Activated naive CD4-positive, alpha-beta T cell treated with anti-CD3 and anti-CD28 coated beads, Interleukin-2, amount 50 U/mL, for 16 hours (primary cell): ENCODE data around the gene P4HB.

Experiments used
- DNase-seq: peaks from one replicate; pipeline ENCODE4 v3.0.0-alpha.2; 2020

The P4HB gene

DNA sequence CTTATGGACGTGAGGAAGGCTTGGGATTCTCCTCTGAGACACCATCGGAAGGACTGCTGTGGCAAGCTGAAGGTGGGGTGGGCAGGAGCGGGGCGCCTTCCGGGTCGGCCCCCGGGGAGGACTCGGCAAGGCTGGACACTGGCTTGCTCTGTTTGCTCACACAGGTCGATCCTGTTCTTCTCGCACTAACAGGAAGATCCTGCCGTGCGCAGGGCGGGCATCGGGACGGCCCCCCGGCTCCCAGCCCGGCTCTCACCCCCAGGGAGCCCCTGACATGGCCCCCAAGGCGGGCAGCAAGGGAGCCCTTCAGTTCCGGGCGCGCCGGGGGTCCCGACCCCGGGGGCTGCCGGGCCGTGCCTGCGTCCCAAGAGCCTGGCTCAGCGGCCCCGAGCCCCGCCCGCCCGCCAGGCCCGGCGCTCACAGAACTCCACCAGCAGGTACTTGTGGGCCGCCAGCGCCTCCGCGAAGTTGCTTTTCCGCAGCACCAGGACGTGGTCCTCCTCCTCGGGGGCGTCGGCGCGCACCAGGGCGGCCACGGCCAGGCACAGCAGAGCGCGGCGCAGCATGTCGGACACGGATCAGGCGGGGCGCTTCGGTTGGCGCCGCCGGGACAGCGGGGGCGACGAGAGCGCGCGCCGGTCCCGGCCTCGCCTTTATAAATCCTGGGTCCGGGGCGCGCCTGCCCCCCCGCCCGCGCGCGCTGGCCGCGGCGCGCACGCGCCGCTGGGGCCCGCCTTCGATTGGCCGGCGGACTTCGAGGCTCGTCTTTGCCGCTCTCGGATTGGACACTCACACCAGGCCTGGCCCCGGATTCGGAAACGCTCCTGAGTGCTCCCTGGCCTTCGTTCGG, at the start of gene P4HB:
Gene P4HB, minus strand, starts transcription at position 630 of the 850 bp plus-strand sequence. Its CDS starts 64 bp downstream, at position 566.
- DNase-seq: no peak

DNA sequence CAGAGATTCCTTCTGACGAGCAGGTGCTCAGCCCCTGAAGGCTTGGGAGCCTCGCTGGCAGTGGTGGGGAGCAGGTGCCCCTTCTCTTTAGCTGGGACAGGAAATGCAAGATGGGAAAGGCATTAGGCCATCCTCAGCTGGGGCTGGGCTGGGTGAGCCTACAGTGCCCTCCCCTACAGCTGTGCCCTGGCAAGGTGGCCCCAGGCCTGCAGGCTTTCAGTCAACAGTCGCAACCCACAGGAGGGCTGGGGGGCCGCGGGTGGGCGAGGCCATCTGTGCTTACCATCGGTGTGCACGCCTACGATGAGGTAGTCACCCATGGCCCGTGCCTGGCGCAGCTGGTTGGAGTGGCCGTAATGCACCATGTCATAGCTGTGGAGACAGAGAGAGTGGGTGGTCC, 48.9 kb upstream of the P4HB start:
- no peak for DNase-seq

GRCh38 chr17:81908793-81909192, 48.5 kb upstream of the P4HB start:
- no peak for DNase-seq

DNA sequence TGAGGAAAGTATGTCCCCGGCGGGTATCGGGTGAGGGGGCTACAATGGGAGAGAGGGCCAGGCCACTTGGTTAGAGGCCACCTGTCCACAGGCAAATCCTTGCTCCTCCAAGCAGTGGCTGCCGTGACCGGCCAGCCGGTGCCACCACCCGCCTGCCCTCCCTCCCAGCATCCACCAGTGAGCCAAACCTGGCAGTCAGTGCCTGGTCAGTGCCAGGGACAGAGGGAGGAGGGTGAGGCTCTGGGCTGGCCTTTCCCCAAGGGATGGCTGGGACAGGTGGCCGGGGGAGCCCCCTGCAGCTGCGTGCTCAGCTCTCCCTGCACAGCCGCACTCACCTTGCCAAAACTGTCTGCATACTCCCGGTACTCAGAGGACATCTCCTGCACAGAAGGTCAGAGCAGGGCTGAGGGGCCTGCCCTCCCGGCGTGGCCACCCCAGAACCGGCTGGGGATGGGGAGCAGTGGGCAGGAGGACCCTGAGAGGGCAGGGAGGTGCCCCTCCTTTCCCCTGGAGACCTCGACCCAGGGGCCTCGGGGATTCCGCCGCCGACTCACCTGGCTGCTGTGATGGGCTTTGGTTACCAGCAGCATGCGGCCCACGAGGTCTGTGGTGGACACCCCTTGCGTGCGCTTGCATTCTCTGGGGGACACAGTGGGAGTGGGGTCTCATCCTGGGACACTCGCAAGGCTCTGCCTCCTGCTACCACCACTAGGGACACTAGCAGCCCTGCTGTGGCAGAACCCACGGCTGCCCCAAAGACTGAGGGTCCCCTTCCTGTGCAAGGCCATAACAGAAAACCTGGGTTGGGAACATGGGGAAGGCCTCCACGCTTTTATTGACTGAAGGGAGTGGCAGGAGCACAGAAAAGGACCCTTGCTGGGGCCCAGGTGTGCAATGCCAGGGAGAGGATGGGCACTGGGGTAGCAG, 47.1 kb upstream of the P4HB start:
- DNase-seq: no peak

DNA sequence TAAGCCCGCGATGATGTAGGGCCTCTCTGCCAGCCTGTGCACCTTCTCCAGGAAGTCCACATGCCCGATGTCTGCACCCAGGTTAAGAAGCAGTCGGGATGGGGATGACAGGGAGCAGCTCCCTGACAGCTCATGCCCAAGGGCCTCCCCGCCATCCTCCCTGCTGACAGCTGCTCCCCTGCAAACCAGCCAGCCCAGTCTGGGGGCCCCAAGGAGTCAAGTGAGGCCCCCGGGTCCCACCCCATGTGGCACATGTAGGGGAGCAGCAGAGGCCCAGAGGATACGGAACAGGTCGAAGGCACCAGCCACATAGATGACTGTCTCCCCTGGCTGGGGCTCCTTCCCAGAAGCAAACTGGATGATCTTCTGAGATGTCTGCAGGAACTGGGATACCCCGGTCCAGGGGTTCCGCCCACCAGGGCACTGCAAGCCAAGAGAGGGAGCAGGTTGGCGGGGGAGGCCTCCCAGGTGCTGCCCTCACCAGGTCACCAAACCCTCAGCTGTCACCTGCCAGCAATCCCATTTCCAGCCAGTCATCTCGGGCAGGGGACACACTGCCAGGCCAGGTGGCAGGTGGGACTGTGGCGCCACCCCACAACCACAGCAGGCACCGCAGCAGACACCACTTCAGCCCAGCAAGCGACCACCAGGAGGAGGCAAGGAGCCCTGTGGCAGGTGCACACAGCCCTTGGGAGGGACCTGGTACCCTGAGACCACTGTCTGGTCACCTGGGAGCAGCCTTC, 46.3 kb upstream of the P4HB start:
- DNase-seq: no peak

GRCh38 chr17:81905993-81906392, 45.7 kb upstream of the P4HB start:
- no peak for DNase-seq

GRCh38 chr17:81905424-81905875, 45.1 kb upstream of the P4HB start:
- no peak for DNase-seq

GRCh38 chr17:81904600-81905423, 44.5 kb upstream of the P4HB start:
- DNase-seq: no peak

DNA sequence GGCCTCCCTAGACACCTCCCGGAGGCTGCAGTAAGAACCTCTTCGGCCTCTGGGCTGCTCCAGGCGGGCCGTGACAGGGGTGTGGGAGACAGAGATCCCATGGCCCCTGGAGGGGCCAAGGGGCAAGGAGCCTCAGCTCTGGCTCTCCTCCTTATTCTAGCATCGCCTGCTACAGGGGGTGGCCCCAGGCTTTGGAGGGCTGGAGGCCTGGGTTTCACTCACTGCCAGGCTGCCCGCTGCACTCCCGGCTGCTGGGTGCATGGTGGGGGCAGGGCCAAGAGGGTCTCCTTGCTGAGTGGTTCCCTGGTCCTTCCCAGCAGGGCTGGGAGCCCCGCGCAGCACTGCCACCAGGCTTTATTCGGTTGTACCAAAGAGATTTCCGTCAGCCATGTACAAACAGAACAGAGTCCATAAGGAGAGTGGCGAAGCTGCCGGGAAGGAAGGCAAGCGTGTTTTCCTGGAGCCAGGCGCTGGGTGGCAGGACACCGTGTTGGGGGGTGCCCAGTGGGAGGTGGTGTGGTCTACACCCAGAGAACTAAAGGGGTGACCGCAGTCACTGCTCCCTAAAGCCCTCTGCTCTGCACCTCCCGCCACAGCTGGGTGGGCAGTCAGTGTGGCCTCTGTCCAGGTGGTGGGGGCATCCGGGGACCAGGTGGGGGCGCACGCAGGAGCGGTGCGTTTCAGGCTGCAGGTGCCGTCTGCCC, 43.7 kb upstream of the P4HB start:
- DNase-seq: no peak

- DNase-seq: no peak
Measured at GRCh38 chr17:81903415-81903831, 43.1 kb upstream of the P4HB start.

DNA sequence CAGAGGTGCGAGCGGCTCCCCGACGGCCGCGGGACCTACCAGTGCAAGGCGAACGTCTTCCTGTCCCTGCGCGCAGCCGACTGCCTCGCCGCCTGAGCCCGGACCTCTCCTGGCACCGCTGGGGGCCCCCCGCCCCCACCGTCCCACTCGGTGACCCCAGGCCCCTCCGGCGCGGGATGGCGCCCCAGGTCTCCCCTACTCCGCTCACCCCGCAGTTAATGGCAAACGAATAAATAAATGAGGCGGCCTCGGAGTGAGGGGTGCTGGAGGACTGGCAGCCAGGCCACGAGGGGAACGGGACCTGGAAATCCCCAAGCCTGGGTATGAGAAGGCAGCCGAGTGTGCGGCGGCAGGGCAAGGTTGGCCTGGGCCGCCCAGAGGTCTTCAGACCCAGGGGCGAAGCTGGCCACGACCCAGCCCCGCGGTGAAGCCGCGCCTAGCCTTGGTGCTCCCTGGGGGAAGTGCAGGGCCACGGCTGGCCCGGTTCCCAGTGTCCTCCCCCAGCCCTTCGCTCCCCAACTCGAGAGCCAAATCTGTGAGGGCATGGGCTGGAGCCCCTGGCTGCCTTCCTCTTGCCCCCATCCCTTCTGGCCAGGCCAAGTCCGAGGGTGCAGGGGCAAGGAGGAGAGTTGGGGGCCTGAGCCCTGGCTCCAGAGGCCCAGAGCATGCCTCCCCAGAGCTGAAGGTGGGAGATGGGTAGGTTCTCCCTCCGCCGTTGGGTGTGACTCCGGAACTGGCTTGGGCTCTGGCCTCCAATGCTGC, 42.5 kb upstream of the P4HB start:
- no peak for DNase-seq

DNA sequence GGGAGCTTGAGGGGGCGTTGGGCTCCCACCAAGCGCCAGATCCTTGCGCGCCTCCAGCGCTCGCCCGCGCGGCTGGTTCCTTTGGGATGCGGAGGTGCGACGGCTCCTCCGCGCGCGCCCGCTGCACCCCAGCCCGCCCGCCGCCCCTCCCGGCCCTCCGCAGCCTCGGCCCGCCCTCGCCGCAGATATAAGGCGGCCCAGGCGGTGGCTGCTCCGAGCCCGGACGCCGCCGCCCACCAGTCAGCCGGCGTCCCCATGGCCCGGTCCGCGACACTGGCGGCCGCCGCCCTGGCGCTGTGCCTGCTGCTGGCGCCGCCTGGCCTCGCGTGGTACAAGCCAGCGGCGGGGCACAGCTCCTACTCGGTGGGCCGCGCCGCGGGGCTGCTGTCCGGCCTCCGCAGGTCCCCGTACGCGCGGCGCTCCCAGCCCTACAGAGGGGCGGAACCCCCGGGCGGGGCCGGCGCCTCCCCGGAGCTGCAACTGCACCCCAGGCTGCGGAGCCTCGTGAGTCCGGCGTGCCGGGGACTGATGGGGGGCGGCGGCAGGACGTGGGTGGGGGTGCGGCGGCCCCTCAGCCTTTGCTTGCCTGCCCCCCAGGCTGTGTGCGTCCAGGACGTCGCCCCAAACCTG, 41.8 kb upstream of the P4HB start, which contains the start of gene NPB:
Gene NPB, plus strand, starts transcription at position 216 of the 630 bp plus-strand sequence. Its CDS starts 40 bp downstream, at position 256.
- no peak for DNase-seq

DNA sequence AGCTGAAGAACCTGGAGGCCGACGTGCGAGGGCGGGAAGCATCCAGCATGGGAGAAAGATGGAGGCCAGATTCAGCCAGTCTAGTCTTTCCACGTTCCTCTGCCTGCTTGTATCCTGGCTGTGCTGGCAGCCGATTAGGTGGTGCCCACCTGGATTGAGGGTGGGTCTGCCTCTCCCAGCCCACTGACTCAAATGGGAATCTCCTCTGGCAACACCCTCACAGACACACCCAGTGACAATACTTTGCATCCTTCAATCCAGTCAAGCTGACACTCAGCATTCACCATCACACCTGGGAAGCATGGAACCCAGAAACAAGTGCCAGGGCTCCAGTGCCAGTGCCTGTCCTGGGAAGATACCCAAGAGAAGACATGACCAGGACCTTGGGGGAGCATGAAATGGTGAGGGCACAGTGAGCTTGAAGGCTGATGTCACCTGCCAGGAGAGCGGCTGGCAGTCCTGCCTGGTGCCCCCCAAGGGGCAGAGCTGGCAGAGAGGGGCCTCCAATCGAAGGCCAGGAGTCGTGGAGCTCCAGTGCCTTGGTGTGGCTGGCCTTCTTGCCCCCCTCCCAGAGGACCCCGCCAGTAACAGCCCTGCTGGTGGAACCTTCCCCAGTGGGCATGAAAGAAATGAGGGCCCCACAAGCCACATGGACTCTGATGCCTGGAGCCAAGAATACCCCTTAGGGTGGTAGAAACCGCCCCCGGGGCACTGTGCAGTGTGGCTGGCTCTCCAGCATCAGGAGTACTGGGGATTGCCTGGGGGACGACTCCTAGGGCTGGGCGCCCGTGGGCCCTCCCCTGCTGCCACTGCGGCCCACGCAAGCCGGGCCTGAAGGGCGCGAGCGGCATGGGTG, 41.1 kb upstream of the P4HB start:
- no peak for DNase-seq

GRCh38 chr17:81900181-81900820, 40.0 kb upstream of the P4HB start:
- no peak for DNase-seq

DNA sequence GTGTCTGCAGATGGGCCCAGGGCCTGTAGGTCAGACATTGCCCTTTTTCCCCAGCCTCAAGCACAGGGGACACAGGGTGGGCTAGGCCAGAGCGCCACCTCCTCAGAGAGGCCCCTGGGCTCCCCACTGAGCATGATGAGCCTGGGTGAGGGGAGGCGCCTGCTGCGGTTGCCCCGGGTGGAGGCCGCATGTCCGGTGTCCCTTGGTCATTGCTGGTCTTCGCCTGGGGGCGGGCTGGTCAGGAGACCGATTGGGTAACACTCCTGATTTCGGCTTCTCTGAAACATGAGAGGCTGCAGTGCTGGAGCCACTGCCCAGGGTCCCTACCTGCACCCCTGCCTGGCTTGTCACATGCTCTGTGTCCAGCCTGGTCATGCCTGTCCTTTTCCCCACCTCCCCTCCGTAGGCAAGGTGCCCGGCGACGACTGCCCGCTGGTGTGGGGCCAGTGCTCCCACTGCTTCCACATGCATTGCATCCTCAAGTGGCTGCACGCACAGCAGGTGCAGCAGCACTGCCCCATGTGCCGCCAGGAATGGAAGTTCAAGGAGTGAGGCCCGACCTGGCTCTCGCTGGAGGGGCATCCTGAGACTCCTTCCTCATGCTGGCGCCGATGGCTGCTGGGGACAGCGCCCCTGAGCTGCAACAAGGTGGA, 39.3 kb upstream of the P4HB start:
- no peak for DNase-seq

DNA sequence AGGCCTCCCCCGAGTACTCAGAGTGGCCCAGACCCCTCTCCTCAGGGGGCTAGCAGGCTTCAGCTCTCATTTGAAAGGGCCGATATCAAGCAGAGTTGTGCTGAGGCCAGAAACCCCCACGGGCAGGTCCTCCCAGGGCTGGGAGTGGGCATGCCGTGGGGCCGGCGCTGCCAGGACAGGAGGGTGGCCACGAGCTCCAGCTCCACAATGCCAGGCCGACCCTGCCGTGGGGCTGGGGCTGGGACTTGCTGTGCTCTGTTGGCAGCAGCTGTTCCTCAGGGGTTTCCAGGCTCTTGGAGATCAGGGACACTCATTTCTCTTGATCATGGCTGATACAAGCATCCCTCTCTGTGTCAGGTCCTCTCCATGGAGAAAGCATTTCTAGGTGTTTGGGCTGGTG, 38.5 kb upstream of the P4HB start:
- no peak for DNase-seq

GRCh38 chr17:81898029-81898866, 37.9 kb upstream of the P4HB start:
- no peak for DNase-seq
